Fibroblast of lung (primary cell): ENCODE results near the gene SWT1.

Experiments
- EZH2 ChIP-seq: IDR thresholded peaks from 2 replicates; pipeline ENCODE4 v1.5.1; 2012; ENCODE audit warnings: low read length, control low read depth, mild to moderate bottlenecking; ENCODE audit errors: missing control alignments
- TF ChIP-seq, protein P1 (sequence below), 2 donors: IDR thresholded peaks in 1 of 2; conservative IDR thresholded peaks in 1 of 2; 1 replicate in 1 of 2; 2 replicates in 1 of 2; pipeline ENCODE4 v1.5.1; 2011 to 2012; ENCODE audit warnings: low read length in 2 of 2, control low read depth in 1 of 2, inconsistent platforms in 1 of 2, low read depth in 1 of 2, mild to moderate bottlenecking in 1 of 2

DNA sequence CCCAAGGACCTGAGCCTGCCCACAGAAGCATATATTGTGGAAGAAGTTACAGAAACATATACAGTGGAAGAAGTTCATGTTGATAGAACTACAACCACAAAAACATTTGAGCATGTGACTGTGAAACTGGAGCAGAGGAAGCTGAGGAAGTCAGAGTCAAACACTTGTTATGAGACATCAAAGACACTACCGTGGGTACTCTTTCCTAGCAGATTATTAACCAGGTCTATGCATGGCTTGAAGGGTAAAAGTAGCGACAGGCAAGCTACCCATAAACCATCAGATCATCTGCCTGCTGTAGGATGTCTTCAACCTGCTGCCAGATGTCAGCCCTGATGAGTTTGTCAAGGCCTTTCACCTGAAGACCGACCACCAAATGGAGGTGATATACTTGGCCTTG lies 124.3 kb downstream of the SWT1 start:
- TF ChIP-seq, protein P1, sequence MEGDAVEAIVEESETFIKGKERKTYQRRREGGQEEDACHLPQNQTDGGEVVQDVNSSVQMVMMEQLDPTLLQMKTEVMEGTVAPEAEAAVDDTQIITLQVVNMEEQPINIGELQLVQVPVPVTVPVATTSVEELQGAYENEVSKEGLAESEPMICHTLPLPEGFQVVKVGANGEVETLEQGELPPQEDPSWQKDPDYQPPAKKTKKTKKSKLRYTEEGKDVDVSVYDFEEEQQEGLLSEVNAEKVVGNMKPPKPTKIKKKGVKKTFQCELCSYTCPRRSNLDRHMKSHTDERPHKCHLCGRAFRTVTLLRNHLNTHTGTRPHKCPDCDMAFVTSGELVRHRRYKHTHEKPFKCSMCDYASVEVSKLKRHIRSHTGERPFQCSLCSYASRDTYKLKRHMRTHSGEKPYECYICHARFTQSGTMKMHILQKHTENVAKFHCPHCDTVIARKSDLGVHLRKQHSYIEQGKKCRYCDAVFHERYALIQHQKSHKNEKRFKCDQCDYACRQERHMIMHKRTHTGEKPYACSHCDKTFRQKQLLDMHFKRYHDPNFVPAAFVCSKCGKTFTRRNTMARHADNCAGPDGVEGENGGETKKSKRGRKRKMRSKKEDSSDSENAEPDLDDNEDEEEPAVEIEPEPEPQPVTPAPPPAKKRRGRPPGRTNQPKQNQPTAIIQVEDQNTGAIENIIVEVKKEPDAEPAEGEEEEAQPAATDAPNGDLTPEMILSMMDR (conservative IDR thresholded peaks at IDR 0.05 in 1 of 2, IDR thresholded peaks at IDR 0.05 in 1 of 2; ENCODE audit: low read depth in 1 of 2, low read length in 2 of 2) = no peak
- TF ChIP-seq EZH2 = no peak
